ENCODE results near the gene SIRT5. TPM values are rescaled to one million over a fixed set of nuclear protein-coding genes. Genes with fewer than 3 reads are reported as not detected.

The SIRT5 gene
- total and polyA plus RNA-seq, 2 donors from 2014 or later, result 12.0 to 16.8 TPM

DNA sequence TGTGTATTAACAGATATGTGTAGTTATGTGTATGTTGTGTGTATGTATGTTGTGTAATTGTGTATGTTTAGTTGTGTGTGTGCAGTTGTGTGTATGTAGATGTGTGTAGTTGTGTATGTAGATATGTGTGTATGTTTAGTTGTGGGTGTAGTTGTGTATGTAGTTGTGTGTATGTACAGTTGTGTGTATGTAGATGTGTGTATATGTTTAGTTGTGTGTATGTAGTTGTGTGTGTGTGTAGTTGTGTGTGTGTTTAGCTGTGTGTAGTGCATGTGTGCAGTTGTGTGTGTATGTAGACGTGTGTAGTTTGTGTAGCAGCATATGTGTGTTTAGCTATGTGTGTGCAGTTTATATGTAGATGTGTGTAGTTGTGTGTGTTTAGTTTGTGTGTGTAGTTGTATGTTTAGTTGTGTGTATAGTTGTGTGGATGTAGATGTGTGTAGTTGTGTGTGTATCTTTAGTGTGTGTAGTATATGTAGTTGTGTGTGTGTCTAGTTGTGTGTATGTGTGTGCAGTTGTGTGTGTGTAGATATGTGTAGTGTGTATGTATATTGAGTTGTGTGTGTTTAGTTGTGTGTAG is 16.3 kb downstream of the SIRT5 start:
- H3K36me3 ChIP-seq (ENCODE audit: control insufficient read depth in 2 of 3, insufficient read depth in 3 of 3, low read length in 3 of 3), result peaks cover 0 to 44% (median 13%) of the 10 kb centered on the region in 3 donors
- no peaks in the 10 kb centered on the region for H3K4me1 ChIP-seq (ENCODE audit: control insufficient read depth in 2 of 3, insufficient read depth in 2 of 3, low read depth in 1 of 3, low read length in 3 of 3)
- no peak for DNase-seq
- H3K27me3 ChIP-seq (ENCODE audit: control insufficient read depth, insufficient read depth, low read length), result no peaks in the 10 kb centered on the region
- intact Hi-C loops (cut with DNase I), result no loop called here
- no peak overlapping the region for H3K27ac ChIP-seq (ENCODE audit: low read depth in 2 of 2, low read length in 2 of 2)
- no peak for FAIRE-seq
- H3K9me3 ChIP-seq (ENCODE audit: control insufficient read depth in 2 of 3, insufficient read depth in 1 of 3, low read length in 3 of 3), result no peaks in the 10 kb centered on the region
- TF ChIP-seq, protein P1, sequence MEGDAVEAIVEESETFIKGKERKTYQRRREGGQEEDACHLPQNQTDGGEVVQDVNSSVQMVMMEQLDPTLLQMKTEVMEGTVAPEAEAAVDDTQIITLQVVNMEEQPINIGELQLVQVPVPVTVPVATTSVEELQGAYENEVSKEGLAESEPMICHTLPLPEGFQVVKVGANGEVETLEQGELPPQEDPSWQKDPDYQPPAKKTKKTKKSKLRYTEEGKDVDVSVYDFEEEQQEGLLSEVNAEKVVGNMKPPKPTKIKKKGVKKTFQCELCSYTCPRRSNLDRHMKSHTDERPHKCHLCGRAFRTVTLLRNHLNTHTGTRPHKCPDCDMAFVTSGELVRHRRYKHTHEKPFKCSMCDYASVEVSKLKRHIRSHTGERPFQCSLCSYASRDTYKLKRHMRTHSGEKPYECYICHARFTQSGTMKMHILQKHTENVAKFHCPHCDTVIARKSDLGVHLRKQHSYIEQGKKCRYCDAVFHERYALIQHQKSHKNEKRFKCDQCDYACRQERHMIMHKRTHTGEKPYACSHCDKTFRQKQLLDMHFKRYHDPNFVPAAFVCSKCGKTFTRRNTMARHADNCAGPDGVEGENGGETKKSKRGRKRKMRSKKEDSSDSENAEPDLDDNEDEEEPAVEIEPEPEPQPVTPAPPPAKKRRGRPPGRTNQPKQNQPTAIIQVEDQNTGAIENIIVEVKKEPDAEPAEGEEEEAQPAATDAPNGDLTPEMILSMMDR (IDR thresholded peaks at IDR 0.05; ENCODE audit: borderline replicate concordance, extremely low read depth, insufficient read depth), result no peak
- H3K9ac ChIP-seq (ENCODE audit: low read length in 3 of 3), result no peak overlapping the region
- no peak overlapping the region for H3K4me3 ChIP-seq (ENCODE audit: low read length in 3 of 3)

DNA sequence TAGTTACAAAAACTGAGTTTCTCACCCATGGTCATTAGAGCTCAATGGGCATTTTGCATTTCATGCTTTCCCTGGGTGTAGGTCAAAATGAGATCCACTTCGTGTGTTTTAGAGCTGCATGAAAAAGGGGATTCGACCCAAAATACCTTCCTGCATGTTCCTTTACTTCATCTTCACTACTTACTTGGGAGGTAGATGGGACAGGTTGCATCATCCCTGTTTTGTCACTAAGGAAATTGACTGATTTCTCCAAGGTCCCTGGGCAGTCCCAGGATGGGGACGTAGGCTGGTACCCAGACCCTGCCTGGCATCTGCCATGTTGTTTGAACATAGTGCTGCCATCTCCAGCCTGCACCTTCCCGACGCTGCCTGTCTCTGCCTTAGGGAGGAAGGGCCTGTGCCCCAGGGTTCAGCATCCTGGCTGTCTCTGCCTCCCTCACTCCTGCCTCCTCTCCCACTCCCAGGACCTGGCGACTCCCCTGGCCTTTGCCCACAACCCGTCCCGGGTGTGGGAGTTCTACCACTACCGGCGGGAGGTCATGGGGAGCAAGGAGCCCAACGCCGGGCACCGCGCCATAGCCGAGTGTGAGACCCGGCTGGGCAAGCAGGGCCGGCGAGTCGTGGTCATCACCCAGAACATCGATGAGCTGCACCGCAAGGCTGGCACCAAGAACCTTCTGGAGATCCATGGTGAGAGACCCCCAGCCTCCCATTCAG is 17.0 kb downstream of the SIRT5 start:
- H3K9ac ChIP-seq (ENCODE audit: low read length in 3 of 3), result no peak overlapping the region
- TF ChIP-seq, protein P1 (IDR thresholded peaks at IDR 0.05; ENCODE audit: borderline replicate concordance, extremely low read depth, insufficient read depth), result no peak
- no peaks in the 10 kb centered on the region for H3K27me3 ChIP-seq (ENCODE audit: control insufficient read depth, insufficient read depth, low read length)
- intact Hi-C loops (cut with DNase I), result no loop called here
- no peak overlapping the region for H3K4me3 ChIP-seq (ENCODE audit: low read length in 3 of 3)
- no peaks in the 10 kb centered on the region for H3K9me3 ChIP-seq (ENCODE audit: control insufficient read depth in 2 of 3, insufficient read depth in 1 of 3, low read length in 3 of 3)
- FAIRE-seq, result no peak
- peaks cover 0 to 46% (median 13%) of the 10 kb centered on the region in 3 donors for H3K36me3 ChIP-seq (ENCODE audit: control insufficient read depth in 2 of 3, insufficient read depth in 3 of 3, low read length in 3 of 3)
- no peak for DNase-seq
- no peak overlapping the region for H3K27ac ChIP-seq (ENCODE audit: low read depth in 2 of 2, low read length in 2 of 2)
- no peaks in the 10 kb centered on the region for H3K4me1 ChIP-seq (ENCODE audit: control insufficient read depth in 2 of 3, insufficient read depth in 2 of 3, low read depth in 1 of 3, low read length in 3 of 3)

DNA sequence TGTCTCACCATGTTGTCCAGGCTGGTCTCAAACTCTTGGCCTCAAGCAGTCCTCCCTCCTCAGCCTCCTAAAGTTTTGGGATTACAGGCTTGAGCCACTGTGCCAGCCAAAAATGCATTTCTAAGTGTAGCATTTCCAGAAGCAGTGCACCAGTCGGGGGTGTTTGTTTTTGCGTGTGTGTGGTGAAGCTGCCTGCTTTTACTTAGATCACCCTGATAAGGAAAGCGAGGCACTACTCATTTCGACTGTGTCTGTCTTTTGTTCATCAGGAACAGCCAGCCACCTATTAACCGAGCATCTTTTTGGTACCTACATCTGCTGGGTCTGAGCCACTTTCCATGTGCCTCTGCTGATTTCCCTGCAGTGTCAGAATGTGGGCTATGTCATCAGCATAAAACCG is 18.7 kb downstream of the SIRT5 start:
- no peak overlapping the region for H3K27ac ChIP-seq (ENCODE audit: low read depth in 2 of 2, low read length in 2 of 2)
- intact Hi-C loops (cut with DNase I), result no loop called here
- no peaks in the 10 kb centered on the region for H3K27me3 ChIP-seq (ENCODE audit: control insufficient read depth, insufficient read depth, low read length)
- DNase-seq (no peak), FAIRE-seq (no peak)
- H3K36me3 ChIP-seq (ENCODE audit: control insufficient read depth in 2 of 3, insufficient read depth in 3 of 3, low read length in 3 of 3), result peaks cover 0 to 41% (median 16%) of the 10 kb centered on the region in 3 donors
- H3K4me3 ChIP-seq (ENCODE audit: low read length in 3 of 3), result no peak overlapping the region
- no peaks in the 10 kb centered on the region for H3K4me1 ChIP-seq (ENCODE audit: control insufficient read depth in 2 of 3, insufficient read depth in 2 of 3, low read depth in 1 of 3, low read length in 3 of 3)
- H3K9ac ChIP-seq (ENCODE audit: low read length in 3 of 3), result no peak overlapping the region
- TF ChIP-seq, protein P1 (IDR thresholded peaks at IDR 0.05; ENCODE audit: borderline replicate concordance, extremely low read depth, insufficient read depth), result no peak
- H3K9me3 ChIP-seq (ENCODE audit: control insufficient read depth in 2 of 3, insufficient read depth in 1 of 3, low read length in 3 of 3), result no peaks in the 10 kb centered on the region
